OCI-LY3 (cell line): ENCODE results near the gene KLHL3.

Experiments used
- EZH2phosphoT487 ChIP-seq: fragments of 200-600 bp; shearing (Covaris generic); IDR thresholded peaks from 2 replicates; pipeline ENCODE4 v1.6.1; 2018; ENCODE audit warnings: antibody characterized with exemption, mixed run types, low read depth
- TF ChIP-seq, protein P1 (sequence below): fragments of 200-600, 300-600 bp; sonication (generic); IDR thresholded peaks from 2 replicates; pipeline ENCODE4 v1.5.1; 2014; ENCODE audit warnings: antibody characterized with exemption, low read length, low read depth

DNA sequence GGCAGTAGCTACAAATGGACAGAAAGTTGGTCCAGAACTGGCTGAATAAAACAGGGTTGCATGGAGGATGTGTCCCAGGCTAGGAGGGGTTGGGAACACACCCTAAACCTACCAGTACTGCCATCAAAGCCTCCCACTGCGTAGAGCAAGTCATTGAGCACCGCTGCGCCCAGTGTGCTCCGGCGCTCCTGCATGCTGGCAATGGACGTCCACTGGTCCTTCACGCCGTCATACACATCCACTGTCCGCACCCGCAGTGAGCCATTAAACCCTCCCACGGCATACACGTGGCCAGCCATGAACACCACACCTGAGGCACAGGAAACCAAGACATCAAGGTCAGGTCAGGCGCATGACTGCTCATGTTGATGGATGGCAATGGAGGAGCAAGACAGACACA is 97.0 kb downstream of the KLHL3 start:
- no peak for TF ChIP-seq EZH2phosphoT487
- TF ChIP-seq, protein P1, sequence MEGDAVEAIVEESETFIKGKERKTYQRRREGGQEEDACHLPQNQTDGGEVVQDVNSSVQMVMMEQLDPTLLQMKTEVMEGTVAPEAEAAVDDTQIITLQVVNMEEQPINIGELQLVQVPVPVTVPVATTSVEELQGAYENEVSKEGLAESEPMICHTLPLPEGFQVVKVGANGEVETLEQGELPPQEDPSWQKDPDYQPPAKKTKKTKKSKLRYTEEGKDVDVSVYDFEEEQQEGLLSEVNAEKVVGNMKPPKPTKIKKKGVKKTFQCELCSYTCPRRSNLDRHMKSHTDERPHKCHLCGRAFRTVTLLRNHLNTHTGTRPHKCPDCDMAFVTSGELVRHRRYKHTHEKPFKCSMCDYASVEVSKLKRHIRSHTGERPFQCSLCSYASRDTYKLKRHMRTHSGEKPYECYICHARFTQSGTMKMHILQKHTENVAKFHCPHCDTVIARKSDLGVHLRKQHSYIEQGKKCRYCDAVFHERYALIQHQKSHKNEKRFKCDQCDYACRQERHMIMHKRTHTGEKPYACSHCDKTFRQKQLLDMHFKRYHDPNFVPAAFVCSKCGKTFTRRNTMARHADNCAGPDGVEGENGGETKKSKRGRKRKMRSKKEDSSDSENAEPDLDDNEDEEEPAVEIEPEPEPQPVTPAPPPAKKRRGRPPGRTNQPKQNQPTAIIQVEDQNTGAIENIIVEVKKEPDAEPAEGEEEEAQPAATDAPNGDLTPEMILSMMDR = no peak
